HG02943 (cell line): ENCODE data around the gene HOXD11.

Experiments used
- ATAC-seq: cut with Tn5 transposase; IDR thresholded peaks from one replicate; pipeline ENCODE4 v1.9.1; 2021; ENCODE audit warnings: mild to moderate bottlenecking, low read depth, moderate library complexity; ENCODE audit not compliant: unreplicated experiment

The HOXD11 gene

GRCh38 chr2:176103742-176104315, 3.3 kb upstream of the HOXD11 start:
- ATAC-seq, result no peak

GRCh38 chr2:176104316-176105077, 2.6 kb upstream of the HOXD11 start:
- no peak for ATAC-seq

- ATAC-seq, result no peak
Observed at GRCh38 chr2:176105078-176105729, 1.9 kb upstream of the HOXD11 start.

- ATAC-seq, result no peak
Observed at GRCh38 chr2:176105730-176106580, 1.1 kb upstream of the HOXD11 start.

GRCh38 chr2:176107731-176108181, 676 bp downstream of the HOXD11 start:
- no peak for ATAC-seq

- ATAC-seq, result no peak
Observed at GRCh38 chr2:176109192-176109901, 2.3 kb downstream of the HOXD11 start.

GRCh38 chr2:176109946-176110345, 2.9 kb downstream of the HOXD11 start:
- no peak for ATAC-seq

GRCh38 chr2:176110415-176111308, 3.6 kb downstream of the HOXD11 start:
- no peak for ATAC-seq

- ATAC-seq, result no peak
Observed at GRCh38 chr2:176111309-176111663, 4.2 kb downstream of the HOXD11 start.

GRCh38 chr2:176111846-176112374, 4.8 kb downstream of the HOXD11 start:
- ATAC-seq, result no peak

- ATAC-seq, result no peak
Observed at GRCh38 chr2:176112375-176113302, 5.6 kb downstream of the HOXD11 start.

- no peak for ATAC-seq
Observed at GRCh38 chr2:176114120-176114929, 7.2 kb downstream of the HOXD11 start.

GRCh38 chr2:176114930-176115625, 8.0 kb downstream of the HOXD11 start:
- ATAC-seq, result no peak

GRCh38 chr2:176115883-176116813, 9.1 kb downstream of the HOXD11 start, which contains the start of gene HOXD10:
HOXD10 (plus strand) TSS chr2:176116778; CDS start chr2:176116834, 56 bp downstream.
- no peak for ATAC-seq

GRCh38 chr2:176117162-176117822, 10.2 kb downstream of the HOXD11 start:
- ATAC-seq, result no peak
